Fibroblast of villous mesenchyme (primary cell): ENCODE measurements around the gene FOXN3. TPM values are rescaled to one million over a fixed set of nuclear protein-coding genes. Genes with fewer than 3 reads are reported as not detected.

Experiments used
- DNase-seq: peaks from one replicate; pipeline ENCODE4 v3.0.0-alpha.2; 2010; ENCODE audit warnings: low read depth
- H3K4me3 ChIP-seq: 2 replicates; pipeline ENCODE4 v1.5.1; 2011; ENCODE audit warnings: low read depth, mild to moderate bottlenecking, low read length
- CTCF ChIP-seq: IDR thresholded peaks from 2 replicates; pipeline ENCODE4 v1.5.1; 2012; ENCODE audit warnings: low read depth, mild to moderate bottlenecking, low read length; ENCODE audit not compliant: insufficient read depth
- total RNA-seq: library from RNA; depleted of rRNA; stranded (reverse); fragments of >200 nt; gene quantifications from 2 replicates; pipeline ENCODE4 v1.2.3, GENCODE V29; 2012

FOXN3 gene
- total RNA-seq, 1 donor, result 33.2 TPM

DNA sequence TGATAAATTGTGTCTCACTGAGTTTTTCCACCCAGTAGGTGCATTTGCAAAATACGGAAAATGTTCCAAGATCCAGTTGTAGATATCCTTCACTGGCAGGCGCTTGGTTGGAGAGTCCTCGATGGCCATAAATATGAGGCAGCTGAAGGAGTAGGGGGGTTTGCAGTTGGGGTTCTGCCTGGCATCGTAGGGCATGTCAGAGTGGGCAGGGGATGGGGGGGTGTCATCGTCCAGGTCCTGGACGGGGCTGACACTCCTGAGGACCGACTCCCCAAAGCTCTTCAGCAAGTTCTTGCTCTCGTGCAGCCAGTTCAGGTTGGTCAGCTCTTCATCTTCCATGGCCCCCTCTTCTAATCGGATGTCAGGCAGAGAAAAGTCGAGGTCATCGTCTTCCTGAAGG is 5.1 kb downstream of the FOXN3 start:
- no peak overlapping the region for H3K4me3 ChIP-seq
- TF ChIP-seq CTCF, result no peak
- no peak for DNase-seq

DNA sequence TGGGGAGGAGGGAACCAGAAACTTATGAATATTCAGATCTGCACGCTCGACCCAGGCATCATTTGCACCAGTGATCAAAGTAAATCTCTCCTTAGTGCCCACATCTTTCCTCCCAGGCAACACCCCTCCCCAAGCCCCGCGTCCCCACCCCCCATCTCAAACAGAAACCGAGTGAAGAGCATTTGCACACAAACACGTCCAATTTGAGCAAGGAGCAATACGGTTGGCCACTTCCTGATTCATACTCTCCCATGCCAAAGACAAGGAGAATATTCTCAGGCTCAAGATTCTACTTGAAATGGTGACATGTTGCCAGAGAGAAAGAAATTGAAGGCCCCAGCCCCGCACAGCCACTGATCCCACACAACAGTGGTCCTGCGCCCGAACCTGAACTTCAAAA is 7.1 kb downstream of the FOXN3 start:
- no peak overlapping the region for H3K4me3 ChIP-seq
- no peak for DNase-seq
- TF ChIP-seq CTCF, result no peak

DNA sequence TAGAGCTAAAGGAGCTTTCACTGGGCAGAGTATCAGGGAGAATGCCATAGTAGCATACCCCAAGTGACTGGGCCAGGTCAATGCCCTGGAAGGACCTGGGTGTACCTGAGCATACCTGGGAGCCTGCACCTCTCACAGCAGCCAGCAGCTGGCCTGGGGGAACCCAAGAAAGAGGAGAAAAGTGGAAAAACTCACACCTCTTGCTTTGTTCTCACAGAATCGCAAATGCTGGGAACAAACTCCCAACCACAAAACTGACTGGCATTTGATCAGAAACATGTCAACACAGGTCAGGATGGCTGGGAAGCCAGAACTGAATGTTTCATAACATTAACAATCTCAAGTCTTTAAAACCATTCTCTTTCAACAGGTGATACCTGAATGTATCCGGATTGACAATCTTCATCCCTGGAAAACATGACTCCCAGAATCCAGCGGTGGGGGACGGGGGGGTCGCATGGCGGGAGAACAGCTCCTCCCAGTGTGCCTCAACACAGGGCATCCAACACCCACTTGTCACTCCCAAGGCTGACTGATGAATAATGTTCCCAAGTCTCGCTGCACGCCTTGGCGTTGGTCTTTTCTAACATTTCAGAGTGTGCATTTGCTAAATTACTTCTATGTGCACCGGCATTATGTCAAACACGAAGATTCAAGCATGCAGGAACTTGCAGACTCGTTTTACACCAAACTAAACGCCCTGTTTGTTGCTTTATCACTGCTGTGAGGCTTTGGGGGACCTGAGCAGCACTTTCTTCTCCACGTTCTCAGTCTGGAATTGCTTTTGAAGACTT is 7.9 kb downstream of the FOXN3 start:
- no peak for TF ChIP-seq CTCF
- DNase-seq, result no peak
- no peak overlapping the region for H3K4me3 ChIP-seq

GRCh38 chr14:89407856-89408255 is 9.2 kb downstream of the FOXN3 start:
- TF ChIP-seq CTCF, result no peak

DNA sequence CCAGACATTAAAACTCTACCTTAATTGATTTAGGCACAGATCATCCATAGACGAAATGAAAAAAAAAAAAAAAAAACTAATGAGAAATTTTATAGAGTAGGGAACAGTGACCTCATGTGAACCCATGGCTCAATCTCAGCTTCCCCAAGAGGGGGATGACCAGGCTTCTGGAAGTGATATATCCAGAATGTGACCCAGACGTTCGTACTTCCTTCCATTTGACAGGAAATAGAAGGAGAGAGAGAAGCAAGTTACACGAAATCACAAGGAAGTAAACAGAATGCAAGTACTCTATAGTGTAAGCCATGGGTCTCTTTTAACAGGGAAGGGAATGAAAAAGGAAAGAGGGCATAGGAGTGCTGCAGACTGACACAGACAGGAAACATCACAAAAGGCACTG is 10.1 kb downstream of the FOXN3 start:
- DNase-seq, result peak; percentile 28
- no peak for TF ChIP-seq CTCF
- no peak overlapping the region for H3K4me3 ChIP-seq

More at GRCh38 chr14:89407856-89408255, 9.2 kb downstream of the FOXN3 start:
- H3K4me3 ChIP-seq, result no peak overlapping the region
- peak; percentile 61 for DNase-seq

DNA sequence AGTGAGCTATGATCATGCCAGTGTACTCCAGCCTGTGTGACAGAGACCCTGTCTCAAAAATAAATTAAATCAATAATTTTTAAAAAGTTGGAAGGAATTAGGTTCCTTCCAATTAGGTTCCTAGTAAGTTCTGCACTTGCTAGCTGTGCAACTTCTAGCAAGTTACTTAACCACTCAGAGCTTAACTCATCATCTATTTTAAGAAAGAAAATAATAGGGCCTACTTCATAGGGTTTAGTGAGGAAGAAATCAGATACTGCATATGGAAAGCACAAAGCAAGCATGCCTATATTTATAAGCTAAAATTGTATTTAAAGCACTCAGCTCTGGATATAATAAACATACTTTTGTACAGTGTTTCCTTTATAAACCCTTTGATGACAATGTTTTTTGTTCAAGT is 10.7 kb downstream of the FOXN3 start:
- no peak for TF ChIP-seq CTCF
- DNase-seq, result no peak
- H3K4me3 ChIP-seq, result no peak overlapping the region

DNA sequence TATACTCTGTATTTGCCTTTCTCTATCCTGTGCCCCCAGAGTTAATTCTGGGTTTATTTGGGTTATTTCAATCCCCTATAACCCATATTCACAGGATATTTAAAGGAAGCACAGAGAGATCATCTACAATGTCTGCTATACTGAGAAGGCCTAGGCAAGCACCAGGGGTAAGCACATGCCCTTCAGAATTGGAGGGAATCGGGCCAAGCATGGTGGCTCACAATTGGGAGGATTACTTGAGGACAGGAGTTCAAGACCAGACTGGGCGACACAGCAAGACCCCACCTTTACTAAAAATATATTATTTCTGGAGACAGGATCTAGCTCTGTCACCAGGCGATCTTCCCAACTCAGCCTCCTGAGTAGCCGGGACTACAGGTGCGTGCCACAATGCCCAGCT is 11.3 kb downstream of the FOXN3 start:
- no peak overlapping the region for H3K4me3 ChIP-seq
- TF ChIP-seq CTCF, result no peak
- no peak for DNase-seq
